Breast epithelium (tissue), 3 donors: ENCODE data around the gene LHCGR.

Experiments
- CTCF ChIP-seq, 3 donors: fragments of 450-650 bp; IDR thresholded peaks; one replicate each; pipeline ENCODE4 v1.5.1; 2016 to 2017; ENCODE audit warnings: antibody characterized with exemption in 3 of 3, mild to moderate bottlenecking in 3 of 3, moderate library complexity in 3 of 3
- POLR2AphosphoS5 ChIP-seq, 3 donors: sonication (generic); formaldehyde crosslinking; IDR thresholded peaks; one replicate each; pipeline ENCODE4 v1.6.1; 2017; ENCODE audit warnings: antibody characterized with exemption in 3 of 3

DNA sequence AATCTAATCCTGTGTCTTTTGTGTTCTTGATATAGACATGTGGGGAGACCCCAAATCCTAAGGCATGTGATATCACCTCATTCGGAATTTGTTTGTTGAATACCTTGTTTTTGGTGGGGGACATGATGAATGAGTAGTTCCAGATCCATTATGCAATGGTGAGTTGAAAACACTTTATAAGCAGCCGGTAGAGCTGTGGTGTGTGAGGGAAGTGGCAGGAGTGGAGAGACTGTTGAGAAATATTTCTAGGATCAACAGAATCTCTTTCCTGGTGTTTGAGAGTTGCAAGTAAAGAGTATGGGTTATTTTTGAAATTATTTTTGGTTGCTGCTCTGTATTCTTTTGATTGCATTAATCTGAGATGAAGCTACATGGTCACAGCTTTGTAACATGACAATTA, 34.4 kb downstream of the LHCGR start:
- TF ChIP-seq CTCF (IDR thresholded peaks at IDR 0.05) (no peak), POLR2AphosphoS5 (IDR thresholded peaks at IDR 0.05) (no peak)
